SU-DHL-6 (cell line): ENCODE results near the gene CRACR2A.

Experiments used
- H2AFZ ChIP-seq: fragments of 200-600 bp; sonication (generic); 2 replicates; pipeline ENCODE4 v1.6.1; 2014; ENCODE audit warnings: low read depth, mild to moderate bottlenecking, moderate library complexity, mixed read lengths, antibody characterized with exemption, low read length; ENCODE audit not compliant: severe bottlenecking
- H3F3A ChIP-seq: fragments of 200-600 bp; shearing (Covaris generic); 2 replicates; pipeline ENCODE4 v1.6.0; 2016; ENCODE audit warnings: antibody characterized with exemption, mild to moderate bottlenecking; ENCODE audit not compliant: insufficient read depth
- H3K27ac ChIP-seq: fragments of 200-600 bp; sonication (generic); 2 replicates; pipeline ENCODE4 v1.5.1; 2016; ENCODE audit warnings: low read depth, mild to moderate bottlenecking, low read length, moderate library complexity, mixed read lengths
- H3K27me3 ChIP-seq: fragments of 200-600 bp; sonication (generic), shearing (Covaris generic); 2 replicates; pipeline ENCODE4 v1.6.0; 2014; ENCODE audit warnings: mild to moderate bottlenecking, low read length
- H3K36me3 ChIP-seq: fragments of 200-600 bp; sonication (generic); 2 replicates; pipeline ENCODE4 v1.6.1; 2014; ENCODE audit warnings: mild to moderate bottlenecking, low read length, mixed read lengths
- H3K4me2 ChIP-seq: fragments of 300-600, 200-600 bp; shearing (Covaris generic), sonication (generic); 2 replicates; pipeline ENCODE4 v1.6.0; 2014; ENCODE audit warnings: low read length, low read depth, mild to moderate bottlenecking; ENCODE audit not compliant: poor library complexity, severe bottlenecking
- H3K4me3 ChIP-seq: fragments of 200-600 bp; sonication (generic); 2 replicates; pipeline ENCODE4 v1.5.1; 2014; ENCODE audit warnings: antibody characterized with exemption, low read length, mild to moderate bottlenecking, mixed read lengths; ENCODE audit not compliant: insufficient read depth, poor library complexity, severe bottlenecking
- H3K79me2 ChIP-seq: fragments of 200-600 bp; sonication (generic); 2 replicates; pipeline ENCODE4 v1.6.1; 2014; ENCODE audit warnings: mild to moderate bottlenecking, low read length, moderate library complexity; ENCODE audit not compliant: insufficient read depth
- H3K9ac ChIP-seq: fragments of 200-600 bp; sonication (generic); 2 replicates; pipeline ENCODE4 v1.7.0; 2014; ENCODE audit warnings: mild to moderate bottlenecking, low read length
- H3K9me2 ChIP-seq: fragments of 200-600 bp; sonication (generic); replicated peaks from 2 replicates; pipeline ENCODE4 v1.6.1; 2014; ENCODE audit warnings: low read length; ENCODE audit not compliant: insufficient read depth
- H3K9me3 ChIP-seq: fragments of 200-600 bp; sonication (generic); 2 replicates; pipeline ENCODE4 v1.6.1; 2014; ENCODE audit warnings: low read length, mixed read lengths; ENCODE audit not compliant: insufficient read depth
- H4K20me1 ChIP-seq: fragments of 200-600 bp; sonication (generic); 2 replicates; pipeline ENCODE4 v1.6.1; 2014; ENCODE audit warnings: low read depth, mild to moderate bottlenecking, antibody characterized with exemption, low read length, moderate library complexity, mixed read lengths
- EZH2phosphoT487 ChIP-seq: fragments of 200-600 bp; sonication (generic), shearing (Covaris generic); conservative IDR thresholded peaks from 2 replicates; pipeline ENCODE4 v1.6.1; 2018; ENCODE audit warnings: mild to moderate bottlenecking, antibody characterized with exemption, low read length, moderate library complexity, mixed read lengths
- TF ChIP-seq, protein P1 (sequence below): fragments of 200-600 bp; sonication (generic); IDR thresholded peaks from one replicate; pipeline ENCODE4 v1.5.1; 2017; ENCODE audit warnings: antibody characterized with exemption, mild to moderate bottlenecking, low read length, moderate library complexity; ENCODE audit not compliant: insufficient read depth, poor library complexity, severe bottlenecking

CRACR2A gene

DNA sequence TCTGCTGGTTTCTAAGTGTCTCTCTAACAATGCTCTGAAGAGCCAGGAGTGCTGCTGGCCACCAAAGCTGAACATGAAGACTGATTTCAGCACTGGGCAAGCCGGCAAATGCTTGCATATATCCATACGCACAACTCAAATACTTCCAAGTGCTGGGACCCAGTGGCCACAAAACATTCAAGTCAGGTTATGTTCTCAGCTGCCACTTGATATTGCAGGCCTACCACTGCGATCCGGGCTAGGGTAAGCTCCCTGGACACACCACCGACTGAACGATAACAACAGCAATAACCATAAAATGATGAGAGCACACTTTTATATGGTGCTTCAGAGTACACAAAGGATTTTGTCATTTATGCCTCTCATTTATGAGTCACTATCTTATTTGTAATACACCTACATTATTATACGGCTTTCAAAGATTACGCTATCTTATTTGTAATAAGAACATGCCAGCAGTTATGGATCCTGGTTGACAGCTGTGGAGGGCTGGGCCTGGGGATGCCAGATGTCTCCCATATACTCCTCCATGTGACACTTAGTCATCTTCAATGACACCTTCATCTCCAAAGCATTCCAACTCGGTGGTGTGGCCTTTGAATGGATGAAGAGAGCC, 35.5 kb downstream of the CRACR2A start:
- Histone ChIP-seq H3K4me2 (no peak overlapping the region), H3K79me2 (no peaks in the 10 kb centered on the region), H3K27ac (no peak overlapping the region), H3K9ac (no peak overlapping the region), H3K9me3 (no peaks in the 10 kb centered on the region), H3K36me3 (no peaks in the 10 kb centered on the region), H3K9me2 (no peaks in the 10 kb centered on the region), H3F3A (no peaks in the 10 kb centered on the region), H2AFZ (no peak overlapping the region), H3K4me3 (no peak overlapping the region), H4K20me1 (no peaks in the 10 kb centered on the region), H3K27me3 (no peaks in the 10 kb centered on the region)
- no peak for TF ChIP-seq EZH2phosphoT487
- TF ChIP-seq, protein P1, sequence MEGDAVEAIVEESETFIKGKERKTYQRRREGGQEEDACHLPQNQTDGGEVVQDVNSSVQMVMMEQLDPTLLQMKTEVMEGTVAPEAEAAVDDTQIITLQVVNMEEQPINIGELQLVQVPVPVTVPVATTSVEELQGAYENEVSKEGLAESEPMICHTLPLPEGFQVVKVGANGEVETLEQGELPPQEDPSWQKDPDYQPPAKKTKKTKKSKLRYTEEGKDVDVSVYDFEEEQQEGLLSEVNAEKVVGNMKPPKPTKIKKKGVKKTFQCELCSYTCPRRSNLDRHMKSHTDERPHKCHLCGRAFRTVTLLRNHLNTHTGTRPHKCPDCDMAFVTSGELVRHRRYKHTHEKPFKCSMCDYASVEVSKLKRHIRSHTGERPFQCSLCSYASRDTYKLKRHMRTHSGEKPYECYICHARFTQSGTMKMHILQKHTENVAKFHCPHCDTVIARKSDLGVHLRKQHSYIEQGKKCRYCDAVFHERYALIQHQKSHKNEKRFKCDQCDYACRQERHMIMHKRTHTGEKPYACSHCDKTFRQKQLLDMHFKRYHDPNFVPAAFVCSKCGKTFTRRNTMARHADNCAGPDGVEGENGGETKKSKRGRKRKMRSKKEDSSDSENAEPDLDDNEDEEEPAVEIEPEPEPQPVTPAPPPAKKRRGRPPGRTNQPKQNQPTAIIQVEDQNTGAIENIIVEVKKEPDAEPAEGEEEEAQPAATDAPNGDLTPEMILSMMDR = no peak

DNA sequence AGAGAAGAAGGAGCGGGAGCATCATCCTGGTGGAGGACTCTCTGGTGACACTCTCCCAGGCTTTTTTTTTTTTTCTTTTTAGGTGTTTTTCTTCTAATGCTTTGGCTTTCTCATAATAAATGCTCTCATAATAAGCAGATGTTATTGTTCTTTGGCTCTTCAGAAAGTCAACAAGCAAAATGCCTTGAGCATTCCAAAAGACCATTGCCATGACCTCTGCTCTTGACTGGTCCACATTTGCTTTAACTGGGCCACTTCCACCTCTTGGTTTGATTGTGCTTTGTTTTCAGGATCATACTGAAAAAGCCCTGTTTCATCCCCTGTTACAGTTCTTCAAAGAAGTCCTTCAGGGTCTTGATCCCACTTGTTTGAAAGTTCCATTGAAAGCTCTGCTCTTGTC, 36.9 kb downstream of the CRACR2A start:
- no peaks in the 10 kb centered on the region for H3F3A ChIP-seq
- H3K27me3 ChIP-seq = no peaks in the 10 kb centered on the region
- no peaks in the 10 kb centered on the region for H3K9me2 ChIP-seq
- no peaks in the 10 kb centered on the region for H3K9me3 ChIP-seq
- H3K4me3 ChIP-seq = no peak overlapping the region
- H2AFZ ChIP-seq = no peak overlapping the region
- H3K36me3 ChIP-seq = no peaks in the 10 kb centered on the region
- no peak overlapping the region for H3K9ac ChIP-seq
- H3K27ac ChIP-seq = no peak overlapping the region
- no peaks in the 10 kb centered on the region for H4K20me1 ChIP-seq
- H3K79me2 ChIP-seq = no peaks in the 10 kb centered on the region
- H3K4me2 ChIP-seq = no peak overlapping the region
- no peak for TF ChIP-seq EZH2phosphoT487
- TF ChIP-seq, protein P1 = no peak

DNA sequence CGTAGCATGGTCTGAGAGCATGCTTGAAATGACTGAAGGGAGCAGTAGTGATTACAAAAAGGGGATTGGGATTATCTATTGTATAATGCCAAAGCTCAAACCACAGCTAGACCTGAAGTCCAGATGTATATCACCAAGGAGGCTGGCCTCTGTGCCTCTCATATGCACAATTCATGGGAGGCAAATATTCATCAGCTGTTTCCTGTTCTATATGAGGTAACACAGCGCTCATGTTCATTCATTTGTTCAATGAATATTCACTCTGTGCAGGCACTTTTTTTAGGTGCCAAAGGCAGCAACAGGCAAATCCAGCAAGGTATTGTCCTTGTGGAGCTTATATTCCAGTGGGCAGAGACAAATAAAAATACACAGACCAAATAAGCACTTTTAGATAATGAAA, 39.0 kb downstream of the CRACR2A start:
- Histone ChIP-seq H3K9me3 (no peaks in the 10 kb centered on the region), H3K4me2 (no peak overlapping the region), H3K27ac (no peak overlapping the region), H3K9me2 (no peaks in the 10 kb centered on the region), H2AFZ (no peak overlapping the region), H3K9ac (no peak overlapping the region), H3K36me3 (no peaks in the 10 kb centered on the region), H3F3A (no peaks in the 10 kb centered on the region), H3K4me3 (no peak overlapping the region), H4K20me1 (no peaks in the 10 kb centered on the region), H3K79me2 (no peaks in the 10 kb centered on the region), H3K27me3 (no peaks in the 10 kb centered on the region)
- no peak for TF ChIP-seq EZH2phosphoT487

DNA sequence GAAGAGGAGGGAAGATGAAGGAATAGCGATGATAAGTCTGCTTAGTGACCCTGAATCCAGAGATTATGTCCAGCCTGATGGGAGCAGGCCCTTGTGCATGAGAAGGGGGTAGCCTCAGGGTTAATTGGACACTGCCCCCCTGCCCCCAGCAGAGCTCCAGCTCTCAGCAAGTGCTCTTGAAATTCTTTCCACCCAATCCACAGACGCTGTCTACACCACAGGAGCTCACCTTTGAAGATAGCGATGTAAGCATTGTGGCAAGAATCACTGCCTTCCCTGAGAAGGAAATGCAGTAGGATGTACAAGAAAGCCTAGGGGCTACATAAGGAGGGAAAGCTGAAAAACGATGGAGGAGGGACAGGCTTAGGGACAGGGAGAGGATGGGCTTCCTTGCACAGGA, 39.4 kb downstream of the CRACR2A start:
- H3F3A ChIP-seq = no peaks in the 10 kb centered on the region
- no peaks in the 10 kb centered on the region for H3K27me3 ChIP-seq
- H3K27ac ChIP-seq = no peak overlapping the region
- no peaks in the 10 kb centered on the region for H3K9me3 ChIP-seq
- no peaks in the 10 kb centered on the region for H3K79me2 ChIP-seq
- H3K9me2 ChIP-seq = no peaks in the 10 kb centered on the region
- H3K9ac ChIP-seq = no peak overlapping the region
- H3K4me2 ChIP-seq = no peak overlapping the region
- no peaks in the 10 kb centered on the region for H4K20me1 ChIP-seq
- no peaks in the 10 kb centered on the region for H3K36me3 ChIP-seq
- no peak overlapping the region for H2AFZ ChIP-seq
- TF ChIP-seq EZH2phosphoT487 = no peak
- no peak overlapping the region for H3K4me3 ChIP-seq
